ENCODE data around the gene ABCC4.
A peak's percentile ranks its signal among the peaks of the same experiment; 100 is the strongest.
"Not testable (repeated sequence)": the region's sequence is repeated elsewhere in the genome, so short reads cannot be mapped to it uniquely, and the experiment has no call there.

Gene ABCC4

GRCh38 chr13:95296326-95296925 is 4.8 kb downstream of the ABCC4 start:
- DNase-seq = peak; percentile 29

- DNase-seq = no peak
Measured at GRCh38 chr13:95295026-95295425, 6.2 kb downstream of the ABCC4 start.

- DNase-seq = no peak
Measured at GRCh38 chr13:95292622-95293021, 8.6 kb downstream of the ABCC4 start.

GRCh38 chr13:95289901-95290300 is 11.3 kb downstream of the ABCC4 start:
- DNase-seq = not testable (repeated sequence)

- no peak for DNase-seq
Measured at GRCh38 chr13:95289020-95289444, 12.2 kb downstream of the ABCC4 start.

GRCh38 chr13:95284436-95284835 is 16.8 kb downstream of the ABCC4 start:
- no peak for DNase-seq

- no peak for DNase-seq
Measured at GRCh38 chr13:95279016-95279415, 22.2 kb downstream of the ABCC4 start.

GRCh38 chr13:95276037-95276505 is 25.2 kb downstream of the ABCC4 start:
- DNase-seq = no peak

- DNase-seq = no peak
Measured at GRCh38 chr13:95275322-95276036, 25.8 kb downstream of the ABCC4 start.

- not testable (repeated sequence) for DNase-seq
Measured at GRCh38 chr13:95273592-95274132, 27.6 kb downstream of the ABCC4 start.

- not testable (repeated sequence) for DNase-seq
Measured at GRCh38 chr13:95272076-95272475, 29.2 kb downstream of the ABCC4 start.

GRCh38 chr13:95269756-95270155 is 31.5 kb downstream of the ABCC4 start:
- DNase-seq = no peak

- DNase-seq = not testable (repeated sequence)
Measured at GRCh38 chr13:95268343-95269065, 32.7 kb downstream of the ABCC4 start.

GRCh38 chr13:95267662-95268342 is 33.4 kb downstream of the ABCC4 start:
- peak; percentile 83 for DNase-seq

- no peak for DNase-seq
Measured at GRCh38 chr13:95264225-95264624, 37.0 kb downstream of the ABCC4 start.

- no peak for DNase-seq
Measured at GRCh38 chr13:95262837-95263384, 38.3 kb downstream of the ABCC4 start.

- DNase-seq = no peak
Measured at GRCh38 chr13:95261956-95262355, 39.3 kb downstream of the ABCC4 start.

GRCh38 chr13:95260031-95260525 is 41.2 kb downstream of the ABCC4 start:
- DNase-seq = no peak

GRCh38 chr13:95258619-95259194 is 42.5 kb downstream of the ABCC4 start:
- no peak for DNase-seq

GRCh38 chr13:95258098-95258497 is 43.2 kb downstream of the ABCC4 start:
- DNase-seq = no peak

GRCh38 chr13:95256091-95256490 is 45.2 kb downstream of the ABCC4 start:
- DNase-seq = no peak

All from SHP77 treated with DMSO at 0.1 percent for 48 hours (cell line).